ENCODE data around the gene PLAC1.

The PLAC1 gene

DNA sequence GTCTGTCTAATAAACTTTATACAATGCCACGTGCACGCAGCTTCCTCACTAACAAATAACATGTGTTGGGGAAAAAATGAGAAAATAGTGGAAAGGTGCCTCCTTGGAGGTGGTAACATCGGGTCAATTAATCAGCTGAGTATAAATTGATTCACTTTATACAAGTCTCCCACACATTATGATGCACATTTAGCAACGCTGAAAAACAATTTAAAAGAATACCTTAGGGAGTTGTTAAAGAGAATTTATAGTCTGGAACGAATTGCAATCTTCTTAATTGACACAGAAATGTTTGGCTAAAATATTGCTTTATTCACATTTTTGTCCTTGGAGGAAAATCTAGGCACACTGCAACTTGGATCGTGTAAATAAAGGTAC is 114.1 kb downstream of the PLAC1 start:
- H3K36me3 ChIP-seq (ENCODE audit: control insufficient read depth, low read length): no peaks in the 10 kb centered on the region
- H3K27me3 ChIP-seq (ENCODE audit: control insufficient read depth, low read length): peaks cover 22% of the 10 kb centered on the region
- H3K9me2 ChIP-seq (replicated peaks; ENCODE audit: control insufficient read depth, low read length): no peaks in the 10 kb centered on the region
- H3K27ac ChIP-seq (ENCODE audit: low read depth, low read length): no peak overlapping the region
- H3K4me2 ChIP-seq (ENCODE audit: low read length): no peak overlapping the region
- no peak overlapping the region for H3K4me3 ChIP-seq (ENCODE audit: low read length)
- no peaks in the 10 kb centered on the region for H3K79me2 ChIP-seq (ENCODE audit: control insufficient read depth, low read length)
- TF ChIP-seq, protein P1, sequence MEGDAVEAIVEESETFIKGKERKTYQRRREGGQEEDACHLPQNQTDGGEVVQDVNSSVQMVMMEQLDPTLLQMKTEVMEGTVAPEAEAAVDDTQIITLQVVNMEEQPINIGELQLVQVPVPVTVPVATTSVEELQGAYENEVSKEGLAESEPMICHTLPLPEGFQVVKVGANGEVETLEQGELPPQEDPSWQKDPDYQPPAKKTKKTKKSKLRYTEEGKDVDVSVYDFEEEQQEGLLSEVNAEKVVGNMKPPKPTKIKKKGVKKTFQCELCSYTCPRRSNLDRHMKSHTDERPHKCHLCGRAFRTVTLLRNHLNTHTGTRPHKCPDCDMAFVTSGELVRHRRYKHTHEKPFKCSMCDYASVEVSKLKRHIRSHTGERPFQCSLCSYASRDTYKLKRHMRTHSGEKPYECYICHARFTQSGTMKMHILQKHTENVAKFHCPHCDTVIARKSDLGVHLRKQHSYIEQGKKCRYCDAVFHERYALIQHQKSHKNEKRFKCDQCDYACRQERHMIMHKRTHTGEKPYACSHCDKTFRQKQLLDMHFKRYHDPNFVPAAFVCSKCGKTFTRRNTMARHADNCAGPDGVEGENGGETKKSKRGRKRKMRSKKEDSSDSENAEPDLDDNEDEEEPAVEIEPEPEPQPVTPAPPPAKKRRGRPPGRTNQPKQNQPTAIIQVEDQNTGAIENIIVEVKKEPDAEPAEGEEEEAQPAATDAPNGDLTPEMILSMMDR (IDR thresholded peaks at IDR 0.05; ENCODE audit: low read depth, low read length, poor library complexity, severe bottlenecking): no peak
- no peak for TF ChIP-seq EZH2phosphoT487 (IDR thresholded peaks at IDR 0.05; ENCODE audit: borderline replicate concordance, low read length)
- H3K9me3 ChIP-seq (ENCODE audit: control insufficient read depth, insufficient read depth, low read length): no peaks in the 10 kb centered on the region
- H4K20me1 ChIP-seq (ENCODE audit: control insufficient read depth, insufficient read depth, low read depth, low read length): no peaks in the 10 kb centered on the region
- H3F3A ChIP-seq (ENCODE audit: control insufficient read depth, insufficient read depth): no peaks in the 10 kb centered on the region
- H3K4me1 ChIP-seq (ENCODE audit: control insufficient read depth, low read length): peaks cover 15% of the 10 kb centered on the region

DNA sequence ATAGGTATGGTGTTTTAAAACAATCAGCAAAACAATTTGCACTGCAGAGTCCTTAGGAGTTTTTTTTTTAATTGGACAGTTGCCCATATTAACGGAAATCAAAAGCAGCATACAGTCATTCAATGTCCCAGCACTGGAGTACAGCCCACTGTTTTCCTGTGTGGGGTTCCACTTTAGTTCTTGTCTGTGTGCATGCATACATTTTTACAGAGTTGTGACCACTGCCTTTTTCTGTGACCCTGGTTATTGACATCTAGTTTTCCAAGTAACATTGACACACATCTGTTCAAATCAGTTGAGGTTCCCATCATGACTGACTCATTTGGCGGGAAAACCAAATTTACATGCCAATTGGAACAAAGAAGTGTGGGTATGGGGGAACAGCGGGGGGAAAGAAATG is 115.0 kb downstream of the PLAC1 start:
- Histone ChIP-seq H3K79me2 (ENCODE audit: control insufficient read depth, low read length) (no peaks in the 10 kb centered on the region), H3K27ac (ENCODE audit: low read depth, low read length) (no peak overlapping the region), H3K9me3 (ENCODE audit: control insufficient read depth, insufficient read depth, low read length) (no peaks in the 10 kb centered on the region), H4K20me1 (ENCODE audit: control insufficient read depth, insufficient read depth, low read depth, low read length) (no peaks in the 10 kb centered on the region), H3K9me2 (replicated peaks; ENCODE audit: control insufficient read depth, low read length) (no peaks in the 10 kb centered on the region), H3K4me1 (ENCODE audit: control insufficient read depth, low read length) (peaks cover 8% of the 10 kb centered on the region), H3K36me3 (ENCODE audit: control insufficient read depth, low read length) (no peaks in the 10 kb centered on the region), H3K4me2 (ENCODE audit: low read length) (no peak overlapping the region), H3F3A (ENCODE audit: control insufficient read depth, insufficient read depth) (no peaks in the 10 kb centered on the region), H3K4me3 (ENCODE audit: low read length) (no peak overlapping the region), H3K27me3 (ENCODE audit: control insufficient read depth, low read length) (peaks cover 13% of the 10 kb centered on the region)
- TF ChIP-seq, protein P1 (IDR thresholded peaks at IDR 0.05; ENCODE audit: low read depth, low read length, poor library complexity, severe bottlenecking): no peak
- no peak for TF ChIP-seq EZH2phosphoT487 (IDR thresholded peaks at IDR 0.05; ENCODE audit: borderline replicate concordance, low read length)

DNA sequence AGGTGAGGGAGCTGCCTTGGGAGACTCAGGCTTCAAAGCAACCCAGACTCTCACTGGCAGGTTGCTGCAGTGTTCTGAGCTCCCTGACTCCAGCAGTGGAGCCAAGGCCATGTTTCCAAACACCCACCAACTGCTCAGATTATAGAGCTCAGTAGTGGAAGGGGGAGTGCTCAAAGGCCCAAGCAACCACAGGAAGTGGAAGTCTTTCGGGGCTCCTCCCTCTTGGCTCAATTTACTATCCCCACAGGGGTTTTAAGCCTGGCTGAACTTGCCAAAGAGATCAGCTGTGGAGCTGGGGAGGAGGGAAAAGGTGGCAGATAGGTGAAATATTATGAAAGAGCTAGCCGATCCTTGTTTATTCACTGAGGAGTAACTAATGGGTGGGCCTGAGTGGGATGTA is 115.8 kb downstream of the PLAC1 start:
- Histone ChIP-seq H3K9me2 (replicated peaks; ENCODE audit: control insufficient read depth, low read length) (no peaks in the 10 kb centered on the region), H3K4me3 (ENCODE audit: low read length) (no peak overlapping the region), H3K36me3 (ENCODE audit: control insufficient read depth, low read length) (no peaks in the 10 kb centered on the region), H3K4me2 (ENCODE audit: low read length) (no peak overlapping the region), H4K20me1 (ENCODE audit: control insufficient read depth, insufficient read depth, low read depth, low read length) (no peaks in the 10 kb centered on the region), H3K79me2 (ENCODE audit: control insufficient read depth, low read length) (no peaks in the 10 kb centered on the region), H3K4me1 (ENCODE audit: control insufficient read depth, low read length) (peaks cover 6% of the 10 kb centered on the region), H3K27me3 (ENCODE audit: control insufficient read depth, low read length) (peaks cover 5% of the 10 kb centered on the region), H3K27ac (ENCODE audit: low read depth, low read length) (no peak overlapping the region), H3F3A (ENCODE audit: control insufficient read depth, insufficient read depth) (no peaks in the 10 kb centered on the region), H3K9me3 (ENCODE audit: control insufficient read depth, insufficient read depth, low read length) (no peaks in the 10 kb centered on the region)
- TF ChIP-seq, protein P1 (IDR thresholded peaks at IDR 0.05; ENCODE audit: low read depth, low read length, poor library complexity, severe bottlenecking): no peak
- TF ChIP-seq EZH2phosphoT487 (IDR thresholded peaks at IDR 0.05; ENCODE audit: borderline replicate concordance, low read length): no peak

DNA sequence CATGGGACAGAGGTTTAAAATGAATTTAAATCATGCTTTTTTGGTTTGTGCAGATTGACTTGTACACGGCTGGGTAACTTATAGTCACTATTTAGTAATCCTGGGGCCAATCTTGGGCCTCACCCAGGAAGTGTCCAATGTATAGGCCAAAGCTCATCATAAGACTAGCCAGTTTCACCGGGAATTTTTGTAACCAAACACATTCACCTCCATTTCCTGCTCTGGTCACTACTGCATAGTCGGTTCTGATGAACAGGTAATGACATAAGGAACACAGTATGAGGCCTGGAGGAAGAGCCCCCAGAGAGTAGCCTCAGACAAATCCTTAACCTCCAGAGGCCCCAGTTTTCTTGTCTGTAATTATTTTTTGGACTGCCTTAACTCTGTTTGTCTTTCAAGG is 116.4 kb downstream of the PLAC1 start:
- H3K9me2 ChIP-seq (replicated peaks; ENCODE audit: control insufficient read depth, low read length): no peaks in the 10 kb centered on the region
- peaks cover 6% of the 10 kb centered on the region for H3K4me1 ChIP-seq (ENCODE audit: control insufficient read depth, low read length)
- TF ChIP-seq EZH2phosphoT487 (IDR thresholded peaks at IDR 0.05; ENCODE audit: borderline replicate concordance, low read length): no peak
- TF ChIP-seq, protein P1 (IDR thresholded peaks at IDR 0.05; ENCODE audit: low read depth, low read length, poor library complexity, severe bottlenecking): no peak
- H4K20me1 ChIP-seq (ENCODE audit: control insufficient read depth, insufficient read depth, low read depth, low read length): no peaks in the 10 kb centered on the region
- no peaks in the 10 kb centered on the region for H3F3A ChIP-seq (ENCODE audit: control insufficient read depth, insufficient read depth)
- no peak overlapping the region for H3K4me3 ChIP-seq (ENCODE audit: low read length)
- H3K27ac ChIP-seq (ENCODE audit: low read depth, low read length): no peak overlapping the region
- H3K79me2 ChIP-seq (ENCODE audit: control insufficient read depth, low read length): no peaks in the 10 kb centered on the region
- no peak overlapping the region for H3K4me2 ChIP-seq (ENCODE audit: low read length)
- H3K27me3 ChIP-seq (ENCODE audit: control insufficient read depth, low read length): no peaks in the 10 kb centered on the region
- no peaks in the 10 kb centered on the region for H3K9me3 ChIP-seq (ENCODE audit: control insufficient read depth, insufficient read depth, low read length)
- no peaks in the 10 kb centered on the region for H3K36me3 ChIP-seq (ENCODE audit: control insufficient read depth, low read length)
